ENCODE results near the gene OCA2. TPM values are rescaled to one million over a fixed set of nuclear protein-coding genes. Genes with fewer than 3 reads are reported as not detected.

OCA2 gene
- total and polyA plus RNA-seq, 2 donors from 2014 or later, result 0.45 to 2.5 TPM

- TF ChIP-seq CTCF (IDR thresholded peaks at IDR 0.05; ENCODE audit: borderline replicate concordance, extremely low read depth, insufficient read depth), result no peak
- no peaks in the 10 kb centered on the region for H3K9me3 ChIP-seq (ENCODE audit: control insufficient read depth in 2 of 3, insufficient read depth in 1 of 3, low read length in 3 of 3)
- no peak overlapping the region for H3K4me3 ChIP-seq (ENCODE audit: low read length in 3 of 3)
- no peak for FAIRE-seq
- no peaks in the 10 kb centered on the region for H3K27me3 ChIP-seq (ENCODE audit: control insufficient read depth, insufficient read depth, low read length)
- no peaks in the 10 kb centered on the region for H3K36me3 ChIP-seq (ENCODE audit: control insufficient read depth in 2 of 3, insufficient read depth in 3 of 3, low read length in 3 of 3)
- DNase-seq, result no peak
- no peak overlapping the region for H3K27ac ChIP-seq (ENCODE audit: low read depth in 2 of 2, low read length in 2 of 2)
- intact Hi-C loops (cut with DNase I), result no loop called here
- H3K9ac ChIP-seq (ENCODE audit: low read length in 3 of 3), result no peak overlapping the region
- no peaks in the 10 kb centered on the region for H3K4me1 ChIP-seq (ENCODE audit: control insufficient read depth in 2 of 3, insufficient read depth in 2 of 3, low read depth in 1 of 3, low read length in 3 of 3)
Measured at GRCh38 chr15:27771892-27772291, 327.2 kb downstream of the OCA2 start.

- no peak for TF ChIP-seq CTCF (IDR thresholded peaks at IDR 0.05; ENCODE audit: borderline replicate concordance, extremely low read depth, insufficient read depth)
- no peak for FAIRE-seq
- Histone ChIP-seq H3K4me3 (ENCODE audit: low read length in 3 of 3) (no peak overlapping the region), H3K27ac (ENCODE audit: low read depth in 2 of 2, low read length in 2 of 2) (no peak overlapping the region), H3K9me3 (ENCODE audit: control insufficient read depth in 2 of 3, insufficient read depth in 1 of 3, low read length in 3 of 3) (no peaks in the 10 kb centered on the region), H3K4me1 (ENCODE audit: control insufficient read depth in 2 of 3, insufficient read depth in 2 of 3, low read depth in 1 of 3, low read length in 3 of 3) (no peaks in the 10 kb centered on the region), H3K27me3 (ENCODE audit: control insufficient read depth, insufficient read depth, low read length) (no peaks in the 10 kb centered on the region), H3K36me3 (ENCODE audit: control insufficient read depth in 2 of 3, insufficient read depth in 3 of 3, low read length in 3 of 3) (no peaks in the 10 kb centered on the region), H3K9ac (ENCODE audit: low read length in 3 of 3) (no peak overlapping the region)
- intact Hi-C loops (cut with DNase I), result no loop called here
- no peak for DNase-seq
Measured at GRCh38 chr15:27770769-27771554, 328.2 kb downstream of the OCA2 start.

- Histone ChIP-seq H3K27me3 (ENCODE audit: control insufficient read depth, insufficient read depth, low read length) (no peaks in the 10 kb centered on the region), H3K36me3 (ENCODE audit: control insufficient read depth in 2 of 3, insufficient read depth in 3 of 3, low read length in 3 of 3) (no peaks in the 10 kb centered on the region), H3K4me3 (ENCODE audit: low read length in 3 of 3) (no peak overlapping the region), H3K27ac (ENCODE audit: low read depth in 2 of 2, low read length in 2 of 2) (no peak overlapping the region), H3K9ac (ENCODE audit: low read length in 3 of 3) (no peak overlapping the region), H3K9me3 (ENCODE audit: control insufficient read depth in 2 of 3, insufficient read depth in 1 of 3, low read length in 3 of 3) (no peaks in the 10 kb centered on the region), H3K4me1 (ENCODE audit: control insufficient read depth in 2 of 3, insufficient read depth in 2 of 3, low read depth in 1 of 3, low read length in 3 of 3) (no peaks in the 10 kb centered on the region)
- intact Hi-C loops (cut with DNase I), result no loop called here
- no peak for TF ChIP-seq CTCF (IDR thresholded peaks at IDR 0.05; ENCODE audit: borderline replicate concordance, extremely low read depth, insufficient read depth)
- FAIRE-seq, result no peak
- DNase-seq, result no peak
Measured at GRCh38 chr15:27770086-27770607, 329.0 kb downstream of the OCA2 start.
